Subcutaneous abdominal adipose tissue (tissue), 5 donors: Measurements from ENCODE around the gene BTBD16.

Experiments used
- H3K27ac ChIP-seq: one replicate; pipeline ENCODE4 v1.7.0; 2013; ENCODE audit warnings: low read depth, mild to moderate bottlenecking, inconsistent platforms, low read length, moderate library complexity
- H3K27me3 ChIP-seq, 5 donors: one replicate each; pipeline ENCODE4 v1.7.0; 2013; ENCODE audit warnings: low read length in 5 of 5, inconsistent platforms in 1 of 5; ENCODE audit not compliant: control insufficient read depth in 5 of 5, insufficient read depth in 4 of 5
- H3K36me3 ChIP-seq, 5 donors: one replicate each; pipeline ENCODE4 v1.7.0; 2013; ENCODE audit warnings: low read length in 5 of 5; ENCODE audit not compliant: control insufficient read depth in 5 of 5, insufficient read depth in 5 of 5
- H3K4me1 ChIP-seq, 5 donors: one replicate each; pipeline ENCODE4 v1.7.0; 2013; ENCODE audit warnings: low read length in 5 of 5, mild to moderate bottlenecking in 3 of 5, moderate library complexity in 1 of 5; ENCODE audit not compliant: control insufficient read depth in 5 of 5, insufficient read depth in 5 of 5
- H3K4me3 ChIP-seq, 5 donors: one replicate each; pipeline ENCODE4 v1.7.0; 2013; ENCODE audit warnings: low read length in 5 of 5, low read depth in 1 of 5
- H3K9ac ChIP-seq, 5 donors: one replicate each; pipeline ENCODE4 v1.7.0; 2013; ENCODE audit warnings: low read length in 5 of 5, mild to moderate bottlenecking in 4 of 5, moderate library complexity in 3 of 5
- H3K9me3 ChIP-seq, 5 donors: one replicate each; pipeline ENCODE4 v1.7.0; 2013; ENCODE audit warnings: low read length in 5 of 5; ENCODE audit not compliant: control insufficient read depth in 5 of 5
- donor health status: healthy.
- donor health status: healthy.
- donor health status: healthy.
- donor health status: healthy.
- donor health status: healthy.

The BTBD16 gene

DNA sequence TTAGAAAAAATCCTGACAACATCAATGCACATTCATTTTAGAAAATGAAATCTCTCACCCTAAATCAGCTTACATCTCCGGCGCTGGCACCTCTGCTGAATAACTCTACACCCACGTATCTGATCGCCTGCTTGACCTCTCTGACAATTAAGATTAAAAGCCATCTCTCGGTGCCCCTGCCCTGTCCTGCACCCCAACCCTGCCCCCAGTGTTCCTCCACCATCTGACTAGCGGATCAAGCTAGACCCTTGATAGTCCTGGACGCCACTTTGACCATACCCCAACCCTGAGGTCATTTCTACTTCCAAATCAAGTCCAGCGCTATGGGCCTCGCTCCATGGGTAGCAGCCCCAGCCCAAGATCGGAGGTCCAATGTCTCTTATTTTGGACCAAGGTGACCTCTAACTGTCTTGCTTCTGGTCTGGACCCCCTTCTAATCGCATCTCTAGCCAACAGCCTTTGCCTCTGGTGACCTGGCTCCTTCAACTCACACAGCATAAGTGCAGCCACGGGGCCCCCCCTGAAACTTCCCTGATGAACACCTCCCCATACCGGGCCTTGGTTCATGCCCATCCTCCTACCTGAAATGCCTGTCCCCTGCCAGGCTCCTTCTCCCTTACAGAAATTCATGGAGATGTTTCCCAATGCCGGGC lies 28.5 kb downstream of the BTBD16 start:
- Histone ChIP-seq H3K27me3 (peaks cover 0 to 6% (median 0%) of the 10 kb centered on the region in 5 donors), H3K4me1 (peaks cover 0 to 4% (median 2%) of the 10 kb centered on the region in 5 donors), H3K36me3 (no peaks in the 10 kb centered on the region), H3K9me3 (no peaks in the 10 kb centered on the region), H3K27ac (no peak overlapping the region), H3K9ac (no peak overlapping the region), H3K4me3 (no peak overlapping the region)

DNA sequence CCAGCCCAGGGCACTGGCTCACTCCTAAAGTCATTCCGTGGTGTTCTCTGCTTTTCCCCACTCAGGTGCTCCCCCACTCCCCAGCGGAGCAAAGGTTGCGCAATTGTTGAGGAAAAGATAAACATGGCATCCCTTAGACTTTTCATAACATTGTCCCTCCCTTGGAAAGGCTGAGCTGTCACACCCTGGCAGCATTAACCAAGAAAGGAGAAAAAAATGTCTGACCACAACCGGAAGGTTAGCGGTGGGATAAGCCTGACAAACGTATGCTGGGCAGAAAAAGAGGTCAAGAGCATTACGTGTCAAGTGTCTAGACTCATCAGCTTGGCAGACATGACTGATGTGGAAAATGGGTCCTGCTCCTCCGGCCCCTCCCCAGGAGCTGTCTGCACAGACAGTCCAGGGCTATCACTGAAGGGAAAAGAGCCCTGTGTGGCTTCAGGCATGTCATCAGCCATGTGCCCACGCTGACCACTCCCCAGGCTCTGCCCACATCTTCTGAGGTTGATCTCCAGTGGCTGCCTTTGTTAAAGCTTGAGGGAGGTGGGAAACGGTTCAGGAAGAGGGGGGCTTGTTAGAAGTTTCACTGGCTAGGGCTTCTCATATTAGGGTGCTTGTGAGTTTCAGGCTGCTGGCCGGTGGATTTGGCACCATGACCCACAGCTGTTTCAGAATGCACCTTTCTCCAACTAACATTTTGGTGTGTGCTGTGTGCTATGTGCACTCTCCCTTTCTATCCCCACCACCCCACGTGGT lies 30.1 kb downstream of the BTBD16 start:
- Histone ChIP-seq H3K4me3 (no peak overlapping the region), H3K4me1 (peaks cover 0 to 4% (median 0%) of the 10 kb centered on the region in 5 donors), H3K9me3 (peaks cover 0 to 7% (median 3%) of the 10 kb centered on the region in 5 donors)

DNA sequence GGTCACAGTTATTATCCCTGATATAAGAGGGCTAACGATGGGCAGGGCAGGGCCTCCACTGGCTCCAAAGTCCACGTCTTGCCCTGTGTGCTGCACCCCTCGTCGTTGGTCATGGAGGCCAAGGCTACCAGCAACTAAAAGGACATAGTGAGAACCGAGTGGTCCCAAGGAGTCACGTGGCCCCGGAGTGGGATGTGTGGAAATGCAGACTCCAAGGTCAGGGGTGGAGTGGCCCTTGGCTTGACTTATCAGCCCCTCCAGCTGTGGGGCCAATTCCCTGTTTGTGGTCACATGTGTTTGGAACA lies 30.7 kb downstream of the BTBD16 start:
- peaks cover 0 to 6% (median 0%) of the 10 kb centered on the region in 5 donors for H3K27me3 ChIP-seq
- H3K9me3 ChIP-seq = peaks cover 0 to 7% (median 3%) of the 10 kb centered on the region in 5 donors
- no peak overlapping the region for H3K4me3 ChIP-seq
- H3K36me3 ChIP-seq = no peaks in the 10 kb centered on the region
- no peak overlapping the region for H3K27ac ChIP-seq
- peaks cover 0 to 4% (median 0%) of the 10 kb centered on the region in 5 donors for H3K4me1 ChIP-seq
- no peak overlapping the region for H3K9ac ChIP-seq

More for the DNA sequence above, 30.1 kb downstream of the BTBD16 start:
- no peak overlapping the region for H3K9ac ChIP-seq
- no peaks in the 10 kb centered on the region for H3K36me3 ChIP-seq
- peaks cover 0 to 6% (median 0%) of the 10 kb centered on the region in 5 donors for H3K27me3 ChIP-seq
- no peak overlapping the region for H3K27ac ChIP-seq

DNA sequence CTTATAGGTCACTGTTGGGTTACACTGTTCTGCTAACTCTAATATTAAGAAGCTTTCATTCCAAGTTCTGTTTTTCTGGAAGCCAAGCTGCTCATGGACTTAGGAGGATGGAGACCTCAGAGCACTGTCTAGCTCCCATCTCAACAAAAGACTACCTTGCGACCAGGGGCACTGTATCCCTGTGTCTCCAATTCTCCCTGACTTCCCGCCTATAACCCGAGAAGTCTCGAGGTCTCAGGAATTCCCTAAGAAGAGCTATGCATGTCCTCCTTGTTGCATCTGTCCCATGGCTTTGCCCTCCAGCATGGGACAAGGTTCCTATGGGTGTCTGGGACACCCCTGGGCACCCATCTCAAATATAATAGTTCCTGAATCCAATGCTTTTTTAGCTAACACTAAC lies 31.2 kb downstream of the BTBD16 start:
- Histone ChIP-seq H3K27me3 (peaks cover 0 to 4% (median 0%) of the 10 kb centered on the region in 5 donors), H3K9me3 (peaks cover 0 to 7% (median 3%) of the 10 kb centered on the region in 5 donors), H3K36me3 (no peaks in the 10 kb centered on the region), H3K4me3 (no peak overlapping the region), H3K9ac (no peak overlapping the region), H3K27ac (no peak overlapping the region), H3K4me1 (peaks cover 0 to 5% (median 0%) of the 10 kb centered on the region in 5 donors)

DNA sequence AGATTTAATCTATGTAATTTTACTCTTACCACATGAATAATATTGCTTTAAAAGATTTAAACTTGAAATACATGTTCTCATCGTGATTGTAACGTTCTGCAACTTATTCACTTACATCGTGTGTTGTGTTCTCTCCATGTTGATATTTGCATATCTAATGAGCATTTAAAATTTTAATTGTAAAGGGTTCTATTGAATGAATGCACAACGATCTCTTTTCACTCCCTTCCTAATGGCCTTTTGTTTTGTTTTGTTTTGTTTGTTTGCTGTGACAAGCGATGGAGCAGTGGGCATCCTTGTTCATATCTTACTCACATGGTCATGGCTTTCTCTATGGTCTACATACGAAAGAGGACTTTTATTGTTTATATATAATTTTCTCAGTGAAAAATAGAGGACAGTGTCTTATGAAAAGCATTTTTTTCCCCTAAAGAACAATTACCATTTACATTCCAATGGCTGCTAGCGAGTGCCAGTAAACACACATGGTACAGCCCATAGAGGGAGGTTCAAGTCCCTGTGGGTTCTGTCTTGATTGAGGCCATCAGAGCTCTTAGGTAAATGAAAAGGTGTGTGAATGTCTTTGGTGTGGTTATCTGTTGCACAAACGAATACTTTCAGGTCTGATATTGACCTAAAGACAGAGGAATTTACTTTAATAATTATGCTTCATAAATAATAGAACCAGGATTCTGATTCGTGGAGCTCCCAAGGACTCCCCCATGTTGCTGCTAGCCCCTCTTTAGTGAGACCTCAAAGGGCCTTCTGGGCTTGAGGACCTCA lies 32.4 kb downstream of the BTBD16 start:
- no peak overlapping the region for H3K4me3 ChIP-seq
- no peak overlapping the region for H3K27ac ChIP-seq
- peaks cover 3 to 15% (median 11%) of the 10 kb centered on the region in 5 donors for H3K4me1 ChIP-seq
- no peaks in the 10 kb centered on the region for H3K36me3 ChIP-seq
- peaks cover 0 to 7% (median 3%) of the 10 kb centered on the region in 5 donors for H3K9me3 ChIP-seq
- peaks cover 0 to 2% (median 0%) of the 10 kb centered on the region in 5 donors for H3K27me3 ChIP-seq
- H3K9ac ChIP-seq = no peak overlapping the region

DNA sequence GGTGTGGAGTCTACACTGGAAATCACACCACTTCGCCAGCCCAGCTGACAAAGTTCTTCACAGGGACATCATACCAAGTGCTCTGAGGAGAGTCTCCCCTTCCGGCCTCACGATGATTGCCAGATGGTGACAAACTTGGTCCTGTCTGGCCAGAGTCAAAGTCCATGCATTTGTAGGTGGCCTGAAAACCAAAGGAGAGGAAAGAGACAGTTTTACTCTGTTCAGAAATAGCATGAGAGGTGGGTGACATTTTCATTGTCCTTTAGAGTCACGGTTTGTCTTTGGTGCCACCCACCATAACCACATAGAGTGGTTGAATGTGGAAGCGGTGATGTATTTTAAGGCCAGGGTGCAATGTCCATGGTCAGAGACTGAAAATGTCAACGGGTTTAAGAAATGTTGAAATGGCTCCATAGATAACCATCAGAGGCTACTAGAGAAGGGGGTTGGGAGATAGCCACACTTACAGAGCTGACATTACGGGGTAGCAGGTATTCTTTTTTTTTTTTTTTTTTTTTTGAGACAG lies 33.0 kb downstream of the BTBD16 start:
- Histone ChIP-seq H3K9ac (no peak overlapping the region), H3K9me3 (peaks cover 0 to 7% (median 3%) of the 10 kb centered on the region in 5 donors), H3K27ac (no peak overlapping the region), H3K36me3 (no peaks in the 10 kb centered on the region), H3K4me3 (no peak overlapping the region), H3K27me3 (no peaks in the 10 kb centered on the region), H3K4me1 (peaks cover 3 to 18% (median 15%) of the 10 kb centered on the region in 5 donors)

DNA sequence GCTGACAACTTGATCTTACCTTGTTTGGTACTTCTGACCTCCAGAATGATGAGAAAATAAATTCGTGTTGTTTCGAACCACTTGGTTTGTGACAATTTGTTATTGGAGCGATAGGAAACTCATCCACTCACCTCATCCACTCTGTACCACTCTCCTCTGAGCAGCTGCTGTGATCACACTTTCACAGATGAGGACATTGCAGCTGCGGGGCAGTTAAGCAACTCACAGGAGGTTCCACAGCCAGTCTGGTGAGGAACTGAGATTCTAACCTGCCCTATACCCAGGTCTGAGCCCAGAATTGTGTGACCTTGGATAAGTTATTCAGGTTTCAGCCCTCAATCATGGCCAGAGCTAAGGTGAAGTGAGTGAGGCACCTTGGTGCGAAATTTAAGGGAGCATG lies 35.2 kb downstream of the BTBD16 start:
- Histone ChIP-seq H3K27ac (no peak overlapping the region), H3K9ac (no peak overlapping the region), H3K36me3 (no peaks in the 10 kb centered on the region), H3K4me3 (no peak overlapping the region), H3K9me3 (peaks cover 0 to 7% (median 3%) of the 10 kb centered on the region in 5 donors), H3K4me1 (peaks cover 3 to 27% (median 23%) of the 10 kb centered on the region in 5 donors), H3K27me3 (no peaks in the 10 kb centered on the region)

DNA sequence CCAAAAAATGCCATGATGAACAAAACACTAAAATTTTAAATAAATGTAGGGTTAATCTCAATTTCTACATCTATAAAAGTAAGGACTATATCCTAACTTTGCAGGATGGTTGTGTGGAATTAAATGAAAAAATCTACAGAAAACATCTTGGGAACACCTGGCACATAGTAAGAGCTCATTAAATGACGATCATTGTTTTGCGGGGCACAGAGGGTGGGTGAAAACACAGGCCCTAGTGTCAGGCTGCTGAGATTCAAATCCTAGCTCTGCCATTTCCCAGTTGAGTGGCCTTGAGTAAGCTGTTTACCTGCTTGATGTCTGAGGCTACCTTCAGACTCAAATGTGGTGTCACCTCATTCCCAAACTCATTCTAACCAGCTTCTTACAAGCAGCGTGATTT lies 35.6 kb downstream of the BTBD16 start:
- no peak overlapping the region for H3K27ac ChIP-seq
- no peaks in the 10 kb centered on the region for H3K36me3 ChIP-seq
- no peak overlapping the region for H3K9ac ChIP-seq
- H3K4me1 ChIP-seq = peaks cover 3 to 29% (median 24%) of the 10 kb centered on the region in 5 donors
- no peak overlapping the region for H3K4me3 ChIP-seq
- H3K27me3 ChIP-seq = no peaks in the 10 kb centered on the region
- H3K9me3 ChIP-seq = peaks cover 0 to 7% (median 3%) of the 10 kb centered on the region in 5 donors

DNA sequence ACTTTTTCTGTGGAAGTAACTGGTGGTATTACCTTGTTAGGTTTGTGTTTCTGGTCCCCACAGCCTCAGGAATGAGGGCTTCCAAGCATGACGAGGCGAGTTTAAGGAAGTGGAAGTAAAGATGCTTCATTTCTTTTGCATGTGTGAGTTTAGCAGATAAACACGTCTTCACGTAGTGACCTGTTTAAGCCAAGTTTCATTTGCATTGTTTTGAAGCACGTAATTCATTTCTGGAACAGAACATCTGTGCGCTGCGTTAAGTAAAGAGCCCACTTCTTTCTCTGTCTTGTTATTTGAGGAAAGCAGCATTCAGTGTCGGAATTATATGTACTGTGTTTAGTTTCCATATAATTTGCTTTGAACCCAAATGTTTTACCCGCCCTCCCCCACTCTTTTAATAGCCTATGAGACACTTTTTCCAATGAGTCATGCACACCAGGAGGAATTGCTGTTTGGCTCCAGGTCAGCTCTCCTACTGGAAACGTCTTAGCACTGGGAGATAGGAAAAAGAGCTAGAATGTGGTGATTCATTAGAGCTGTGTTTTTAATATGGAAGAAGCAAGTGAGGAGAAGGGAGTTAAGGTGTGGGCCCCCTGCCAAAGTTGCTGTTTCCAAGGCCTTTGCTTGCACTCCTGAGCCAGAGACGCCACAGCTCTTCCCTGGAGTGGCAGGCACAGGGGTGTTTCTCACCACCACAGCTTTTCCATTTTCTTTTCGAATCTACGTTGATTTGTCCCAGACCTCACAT lies 36.7 kb downstream of the BTBD16 start:
- Histone ChIP-seq H3K27me3 (no peaks in the 10 kb centered on the region), H3K4me1 (peaks cover 3 to 32% (median 24%) of the 10 kb centered on the region in 5 donors), H3K9me3 (peaks cover 0 to 7% (median 3%) of the 10 kb centered on the region in 5 donors), H3K36me3 (no peaks in the 10 kb centered on the region), H3K27ac (peak overlapping the region; percentile 73), H3K4me3 (peak overlapping the region in 4 of 5 donors; percentile 9 to 52 (median 44)), H3K9ac (peak overlapping the region in 1 of 5 donors; percentile 33)
